GM03348 (cell line): Measurements from ENCODE around the gene BTBD7.
"Not testable (repeated sequence)": the region's sequence is repeated elsewhere in the genome, so short reads cannot be mapped to it uniquely, and the experiment has no call there.

Experiments used
- DNase-seq: peaks from one replicate; pipeline ENCODE4 v3.0.0; 2012; ENCODE audit warnings: low spot score

Gene BTBD7

GRCh38 chr14:93332853-93333630 is at the start of gene BTBD7:
TSS of gene BTBD7 (minus strand) at chr14:93333036. CDS start at chr14:93296051, 36,985 bp downstream.
- DNase-seq: peak; percentile 99

GRCh38 chr14:93381644-93382043 is 48.8 kb upstream of the BTBD7 start:
- DNase-seq: no peak

- no peak for DNase-seq
Measured at GRCh38 chr14:93379831-93380230, 47.0 kb upstream of the BTBD7 start.

- DNase-seq: no peak
Measured at GRCh38 chr14:93375673-93376156, 42.9 kb upstream of the BTBD7 start.

GRCh38 chr14:93369713-93370266 is 37.0 kb upstream of the BTBD7 start:
- DNase-seq: no peak

- DNase-seq: no peak
Measured at GRCh38 chr14:93368996-93369712, 36.3 kb upstream of the BTBD7 start.

GRCh38 chr14:93354873-93355272 is 22.0 kb upstream of the BTBD7 start:
- DNase-seq: not testable (repeated sequence)

- no peak for DNase-seq
Measured at GRCh38 chr14:93348292-93348691, 15.5 kb upstream of the BTBD7 start.

GRCh38 chr14:93347850-93348249 is 15.0 kb upstream of the BTBD7 start:
- no peak for DNase-seq

- DNase-seq: no peak
Measured at GRCh38 chr14:93346926-93347721, 14.3 kb upstream of the BTBD7 start, which contains the start of gene COX8C. TSS of gene COX8C (plus strand) at chr14:93347182. CDS start at chr14:93347269, 87 bp downstream.

- no peak for DNase-seq
Measured at GRCh38 chr14:93343797-93344196, 11.0 kb upstream of the BTBD7 start.

GRCh38 chr14:93343266-93343665 is 10.4 kb upstream of the BTBD7 start:
- DNase-seq: no peak

- DNase-seq: no peak
Measured at GRCh38 chr14:93337884-93338283, 5.0 kb upstream of the BTBD7 start.

GRCh38 chr14:93337143-93337753 is 4.4 kb upstream of the BTBD7 start:
- no peak for DNase-seq

GRCh38 chr14:93333631-93334103 is 831 bp upstream of the BTBD7 start:
- DNase-seq: no peak

- DNase-seq: peak; percentile 83
Measured at GRCh38 chr14:93332397-93332852, 411 bp downstream of the BTBD7 start.

GRCh38 chr14:93331728-93332396 is 974 bp downstream of the BTBD7 start:
- DNase-seq: no peak

- no peak for DNase-seq
Measured at GRCh38 chr14:93331002-93331727, 1.7 kb downstream of the BTBD7 start.

GRCh38 chr14:93330609-93331000 is 2.2 kb downstream of the BTBD7 start:
- no peak for DNase-seq
